ENCODE results near the gene WWOX.
A peak's percentile ranks its signal among the peaks of the same experiment; 100 is the strongest.

WWOX gene

GRCh38 chr16:78297066-78297666, 197.7 kb downstream of the WWOX start:
- no peak for DNase-seq (ENCODE audit: low read depth, low spot score)

GRCh38 chr16:78298986-78299385, 199.5 kb downstream of the WWOX start:
- no peak for DNase-seq (ENCODE audit: low read depth, low spot score)

GRCh38 chr16:78300469-78300868, 201.0 kb downstream of the WWOX start:
- DNase-seq (ENCODE audit: low read depth, low spot score) = no peak

GRCh38 chr16:78303946-78304345, 204.5 kb downstream of the WWOX start:
- no peak for DNase-seq (ENCODE audit: low read depth, low spot score)

- no peak for DNase-seq (ENCODE audit: low read depth, low spot score)
Measured at GRCh38 chr16:78306361-78306760, 206.9 kb downstream of the WWOX start.

GRCh38 chr16:78307824-78308528, 208.5 kb downstream of the WWOX start:
- DNase-seq (ENCODE audit: low read depth, low spot score) = no peak

- no peak for DNase-seq (ENCODE audit: low read depth, low spot score)
Measured at GRCh38 chr16:78309763-78310162, 210.3 kb downstream of the WWOX start.

- DNase-seq (ENCODE audit: low read depth, low spot score) = no peak
Measured at GRCh38 chr16:78310196-78310595, 210.7 kb downstream of the WWOX start.

- peak; percentile 61 for DNase-seq (ENCODE audit: low read depth, low spot score)
Measured at GRCh38 chr16:78310990-78311561, 211.6 kb downstream of the WWOX start.

- no peak for DNase-seq (ENCODE audit: low read depth, low spot score)
Measured at GRCh38 chr16:78311831-78312230, 212.4 kb downstream of the WWOX start.

GRCh38 chr16:78317564-78318240, 218.2 kb downstream of the WWOX start:
- no peak for DNase-seq (ENCODE audit: low read depth, low spot score)

GRCh38 chr16:78321620-78322360, 222.3 kb downstream of the WWOX start:
- no peak for DNase-seq (ENCODE audit: low read depth, low spot score)

- DNase-seq (ENCODE audit: low read depth, low spot score) = no peak
Measured at GRCh38 chr16:78323315-78323714, 223.9 kb downstream of the WWOX start.

- no peak for DNase-seq (ENCODE audit: low read depth, low spot score)
Measured at GRCh38 chr16:78324649-78325285, 225.3 kb downstream of the WWOX start.

GRCh38 chr16:78325468-78326352, 226.3 kb downstream of the WWOX start:
- DNase-seq (ENCODE audit: low read depth, low spot score) = no peak

GRCh38 chr16:78326731-78327130, 227.3 kb downstream of the WWOX start:
- no peak for DNase-seq (ENCODE audit: low read depth, low spot score)

GRCh38 chr16:78331731-78332130, 232.3 kb downstream of the WWOX start:
- no peak for DNase-seq (ENCODE audit: low read depth, low spot score)

- no peak for DNase-seq (ENCODE audit: low read depth, low spot score)
Measured at GRCh38 chr16:78333808-78334207, 234.4 kb downstream of the WWOX start.

GRCh38 chr16:78340590-78340989, 241.1 kb downstream of the WWOX start:
- DNase-seq (ENCODE audit: low read depth, low spot score) = no peak

GRCh38 chr16:78348068-78348467, 248.6 kb downstream of the WWOX start:
- no peak for DNase-seq (ENCODE audit: low read depth, low spot score)
